GM21381 (cell line): ENCODE measurements around the gene HEATR3.

Experiments used
- ATAC-seq: cut with Tn5 transposase; IDR thresholded peaks from one replicate; pipeline ENCODE4 v1.9.1; 2021; ENCODE audit warnings: mild to moderate bottlenecking, moderate library complexity; ENCODE audit not compliant: unreplicated experiment

HEATR3 gene

GRCh38 chr16:50056226-50056625, 9.5 kb upstream of the HEATR3 start:
- ATAC-seq = no peak

- ATAC-seq = no peak
These were observed 7.5 kb upstream of the HEATR3 start for GRCh38 chr16:50058091-50058771.

GRCh38 chr16:50059111-50059510, 6.7 kb upstream of the HEATR3 start:
- ATAC-seq = no peak

- no peak for ATAC-seq
These were observed 6.1 kb upstream of the HEATR3 start for GRCh38 chr16:50059669-50060068.

- ATAC-seq = no peak
These were observed 4.4 kb upstream of the HEATR3 start for GRCh38 chr16:50061326-50061725.

- no peak for ATAC-seq
These were observed 538 bp upstream of the HEATR3 start for GRCh38 chr16:50065241-50065623.

- ATAC-seq = no peak
These were observed 916 bp downstream of the HEATR3 start for GRCh38 chr16:50066482-50067289.

GRCh38 chr16:50067290-50067853, 1.6 kb downstream of the HEATR3 start:
- peak; percentile 25 for ATAC-seq

GRCh38 chr16:50068550-50068949, 2.8 kb downstream of the HEATR3 start:
- ATAC-seq = no peak

- ATAC-seq = no peak
These were observed 3.3 kb downstream of the HEATR3 start for GRCh38 chr16:50069060-50069459.

GRCh38 chr16:50071075-50071671, 5.4 kb downstream of the HEATR3 start:
- no peak for ATAC-seq

- ATAC-seq = no peak
These were observed 7.0 kb downstream of the HEATR3 start for GRCh38 chr16:50072730-50073129.

- ATAC-seq = no peak
These were observed 13.8 kb downstream of the HEATR3 start for GRCh38 chr16:50079397-50080140.

GRCh38 chr16:50081428-50082018, 15.8 kb downstream of the HEATR3 start:
- ATAC-seq = no peak

- no peak for ATAC-seq
These were observed 18.2 kb downstream of the HEATR3 start for GRCh38 chr16:50083996-50084395.

GRCh38 chr16:50086176-50086575, 20.4 kb downstream of the HEATR3 start:
- ATAC-seq = no peak

GRCh38 chr16:50088302-50088701, 22.5 kb downstream of the HEATR3 start:
- no peak for ATAC-seq

GRCh38 chr16:50092891-50093290, 27.1 kb downstream of the HEATR3 start:
- no peak for ATAC-seq

GRCh38 chr16:50093607-50094539, 28.1 kb downstream of the HEATR3 start:
- ATAC-seq = no peak
